Fibroblast of peridontal ligament (primary cell): ENCODE data around the gene NHERF2.
"Not testable (repeated sequence)": the region's sequence is repeated elsewhere in the genome, so short reads cannot be mapped to it uniquely, and the experiment has no call there.

Experiments used
- DNase-seq: peaks from one replicate; pipeline ENCODE4 v3.0.0-alpha.2; 2010; ENCODE audit errors: extremely low read depth

Gene NHERF2

DNA sequence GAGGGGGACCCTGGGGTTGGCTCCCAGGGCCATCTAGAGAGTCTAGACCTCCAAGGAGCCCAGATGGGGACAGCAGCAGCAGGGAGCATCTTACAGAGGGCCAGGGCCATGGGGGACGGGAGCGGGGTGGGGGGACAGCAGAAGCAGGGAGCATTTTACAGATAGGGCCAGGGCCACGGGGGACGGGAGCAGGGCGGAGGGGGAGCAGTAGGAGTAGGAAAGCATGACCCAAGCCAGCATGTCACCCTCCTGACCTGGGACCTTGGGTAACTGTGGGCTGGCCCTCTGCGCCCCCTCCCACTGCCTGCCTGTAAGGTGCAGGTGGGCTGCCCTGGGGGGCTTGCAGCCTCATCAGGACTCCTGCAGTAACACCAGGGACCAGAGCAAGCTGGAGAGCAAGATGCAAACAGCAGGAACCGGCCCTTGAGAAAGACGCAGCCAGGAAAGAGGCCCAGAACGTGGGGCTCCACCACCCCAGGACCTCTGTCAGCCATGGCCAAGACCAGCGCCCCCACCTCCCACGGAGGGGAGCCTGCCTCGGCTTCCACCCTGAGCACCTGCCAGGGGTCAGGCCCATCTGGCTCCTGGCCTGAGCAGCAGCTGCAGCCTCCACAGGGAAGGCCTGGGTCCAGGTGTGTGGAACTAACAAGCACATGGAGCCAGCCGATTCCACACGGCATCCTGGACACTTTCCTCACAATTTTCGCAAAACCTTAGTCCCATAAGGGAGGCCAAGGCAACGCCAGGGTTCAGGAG, 19.4 kb upstream of the NHERF2 start:
- no peak for DNase-seq

DNA sequence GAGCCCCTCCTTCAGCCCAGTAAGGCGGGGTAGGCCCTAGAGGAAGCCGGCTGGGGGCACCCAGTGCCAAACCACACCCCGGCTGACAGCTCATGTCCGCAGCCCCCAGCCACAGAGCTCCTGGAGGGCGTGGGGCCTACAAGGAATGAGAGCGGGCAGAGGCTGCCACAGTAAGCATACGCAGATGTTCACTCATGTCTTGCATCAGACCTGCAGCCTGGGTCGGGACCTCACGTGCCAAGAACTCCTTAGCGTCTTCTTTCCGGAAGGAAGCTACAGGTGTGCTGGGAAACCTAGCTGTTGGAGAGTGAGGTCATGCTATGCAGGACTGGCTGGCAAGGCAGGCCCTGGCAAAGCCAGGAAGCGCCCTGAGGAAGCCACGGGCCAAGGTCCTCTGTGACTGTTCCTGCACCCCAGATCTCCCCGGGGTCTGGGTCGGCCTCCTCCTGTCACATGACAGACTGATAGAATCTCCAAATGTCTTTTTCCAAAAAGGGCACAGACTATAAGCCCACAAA, 18.6 kb upstream of the NHERF2 start:
- DNase-seq: peak; percentile 78

DNA sequence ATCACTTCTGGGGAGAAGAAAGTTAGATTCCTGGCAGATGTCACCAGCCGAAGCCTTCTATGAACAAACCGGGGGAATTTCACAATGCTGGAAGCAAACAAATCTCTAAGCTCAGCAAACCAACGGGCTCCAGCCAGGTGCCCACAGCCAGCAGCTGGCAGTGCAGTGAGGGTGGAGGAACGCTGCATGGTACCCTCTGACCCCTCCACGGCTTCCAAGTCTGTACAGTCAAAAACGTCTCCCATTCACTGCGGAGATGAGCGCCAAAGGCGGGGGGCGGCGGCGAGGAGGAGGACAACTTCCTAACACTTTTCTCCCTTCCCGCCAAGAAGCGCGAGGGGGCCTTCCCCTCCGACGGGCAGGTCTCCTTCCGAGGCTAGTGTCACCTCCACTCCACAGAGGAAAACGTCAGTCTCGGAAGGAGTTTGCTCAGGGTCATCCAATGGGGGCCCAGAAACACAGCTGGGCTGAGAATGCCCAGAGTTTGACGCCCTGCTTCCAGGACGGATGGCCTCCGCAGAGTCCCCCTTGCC, 18.0 kb upstream of the NHERF2 start:
- DNase-seq: peak; percentile 60

DNA sequence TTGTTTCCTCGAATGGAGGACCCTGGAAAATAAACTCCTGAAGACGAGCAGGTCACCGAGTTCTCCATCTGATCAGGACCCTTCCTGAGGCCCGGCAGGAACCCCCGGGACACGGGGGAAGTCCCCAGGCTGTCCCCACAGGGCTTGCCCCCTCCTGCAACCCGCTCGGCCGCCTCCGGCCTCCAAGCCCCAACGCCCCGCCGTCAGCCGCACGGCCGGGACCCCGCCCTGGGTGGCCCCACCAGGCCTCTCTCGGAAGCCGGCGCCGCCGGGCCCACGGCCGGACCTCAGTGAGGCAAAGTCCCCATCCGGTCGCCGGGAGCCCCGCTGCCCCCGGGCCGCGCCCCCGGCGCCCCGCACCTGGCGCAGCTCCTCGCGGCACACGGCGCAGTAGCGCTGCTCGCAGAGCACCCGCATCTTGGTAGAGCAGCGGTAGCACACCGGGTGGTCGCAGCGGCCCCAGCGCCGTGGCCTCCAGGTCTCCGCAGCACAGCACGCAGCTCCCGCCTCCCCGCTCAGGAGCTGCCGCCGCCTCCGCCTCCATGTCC, 17.5 kb upstream of the NHERF2 start:
- DNase-seq: no peak

DNA sequence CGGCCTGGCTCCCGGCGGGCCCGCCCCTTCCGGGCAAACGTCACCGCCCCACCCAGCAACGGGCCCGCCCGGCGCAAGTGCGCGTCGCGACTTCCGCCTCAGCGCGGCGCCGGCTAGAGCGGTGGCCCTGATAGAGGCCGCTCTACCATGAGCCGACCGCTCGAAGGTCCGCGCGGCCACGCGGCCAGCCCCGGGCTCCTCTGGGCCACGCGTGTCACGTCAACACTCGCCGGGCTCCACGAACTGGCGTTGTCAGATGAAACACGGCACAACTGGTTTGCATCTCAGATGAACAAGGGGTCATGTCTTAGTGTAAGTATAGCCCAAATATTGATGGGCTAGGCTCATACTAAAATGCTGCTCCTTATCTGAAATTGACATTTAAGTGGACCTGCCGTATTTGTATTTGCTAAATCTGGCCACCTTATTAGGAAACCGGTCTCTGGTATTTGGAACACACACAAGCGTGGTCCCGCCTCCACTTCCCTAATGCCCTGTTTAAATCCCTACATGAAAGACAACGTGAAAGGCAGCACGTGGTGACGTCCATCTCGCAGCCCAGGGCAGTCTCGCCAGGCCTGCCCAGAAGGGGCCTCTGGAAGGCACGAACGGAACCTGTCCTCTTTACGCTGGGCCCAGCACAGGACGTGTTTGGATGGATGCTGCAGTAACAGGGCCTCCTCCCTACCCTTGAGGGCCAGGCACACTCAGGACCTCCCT, 16.8 kb upstream of the NHERF2 start, which contains the start of gene ZNF598:
ZNF598 (minus strand) TSS at position 31 of the 720 bp plus-strand sequence.
- peak; percentile 76 for DNase-seq

DNA sequence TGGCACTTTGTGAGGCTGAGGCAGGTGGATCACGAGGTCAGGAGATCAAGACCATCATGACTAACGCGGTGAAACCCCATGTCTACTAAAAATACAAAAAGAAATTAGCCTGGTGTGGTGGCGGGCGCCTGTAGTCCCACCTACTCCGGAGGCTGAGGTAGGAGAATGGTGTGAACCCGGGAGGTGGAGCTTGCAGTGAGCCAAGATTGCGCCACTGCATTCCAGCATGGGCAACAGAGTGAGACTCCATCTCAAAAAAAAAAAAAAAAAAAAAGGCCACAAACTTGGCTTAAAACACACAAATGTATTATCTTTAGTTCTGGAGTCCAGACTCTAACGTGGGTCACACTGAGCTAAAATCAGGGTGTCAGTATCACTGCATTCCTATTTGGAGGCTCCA, 15.0 kb upstream of the NHERF2 start:
- DNase-seq: not testable (repeated sequence)

DNA sequence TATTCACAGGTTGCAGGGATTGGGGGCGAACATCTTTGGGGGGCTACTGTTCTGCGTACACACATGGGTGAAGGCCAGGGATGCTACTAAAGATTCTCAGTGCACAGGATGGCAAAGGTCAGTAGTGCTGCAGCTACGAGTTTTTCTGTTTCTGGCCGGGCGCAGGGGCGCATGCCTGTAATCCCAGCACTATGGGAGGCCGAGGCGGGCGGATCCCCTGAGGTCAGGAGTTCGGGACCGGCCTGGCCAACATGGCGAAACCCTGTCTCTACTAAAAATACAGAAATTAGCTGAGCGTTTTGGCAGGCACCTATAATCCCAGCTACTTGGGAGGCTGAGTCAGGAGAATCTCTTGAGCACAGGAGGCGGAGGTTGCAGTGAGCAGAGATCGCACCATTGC, 13.2 kb upstream of the NHERF2 start:
- no peak for DNase-seq

DNA sequence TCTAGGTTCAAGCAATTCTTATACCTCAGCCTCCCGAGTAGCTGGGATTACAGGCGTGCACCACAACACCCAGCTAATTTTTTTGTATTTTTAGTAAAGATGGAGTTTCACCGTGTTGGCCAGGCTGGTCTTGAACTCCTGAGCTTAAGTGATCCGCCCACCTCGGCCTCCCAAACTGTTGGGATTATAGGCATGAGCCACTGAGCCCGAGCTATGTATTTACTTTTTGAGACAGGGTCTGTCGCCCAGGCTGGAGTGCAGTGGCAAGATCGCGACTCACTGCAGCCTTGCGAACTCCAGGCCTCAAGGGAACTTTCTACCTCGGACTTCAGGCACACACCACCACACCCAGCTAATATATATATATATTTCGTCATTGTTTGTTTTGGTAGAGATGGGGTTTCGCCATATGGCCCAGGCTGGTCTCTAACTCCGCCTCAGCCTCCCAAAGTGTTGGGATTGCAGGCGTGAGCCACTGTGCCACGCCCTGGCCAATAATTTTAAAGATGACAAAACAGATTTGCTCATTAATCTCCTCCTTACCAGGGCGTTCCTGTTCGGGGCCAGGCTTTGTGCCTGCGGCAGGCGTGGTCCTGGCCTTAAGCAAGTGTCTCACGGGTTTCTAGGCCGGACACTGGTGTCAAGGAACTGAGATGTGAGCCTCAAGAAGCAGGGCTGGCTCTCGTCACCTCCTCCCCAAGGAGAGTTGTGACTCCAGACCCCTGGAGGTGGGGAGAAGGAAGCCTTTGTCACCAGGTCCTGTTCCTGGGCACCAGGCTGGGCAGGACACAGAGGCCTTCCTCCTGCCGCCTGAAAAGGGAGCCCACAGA, 11.4 kb upstream of the NHERF2 start:
- peak; percentile 53 for DNase-seq

DNA sequence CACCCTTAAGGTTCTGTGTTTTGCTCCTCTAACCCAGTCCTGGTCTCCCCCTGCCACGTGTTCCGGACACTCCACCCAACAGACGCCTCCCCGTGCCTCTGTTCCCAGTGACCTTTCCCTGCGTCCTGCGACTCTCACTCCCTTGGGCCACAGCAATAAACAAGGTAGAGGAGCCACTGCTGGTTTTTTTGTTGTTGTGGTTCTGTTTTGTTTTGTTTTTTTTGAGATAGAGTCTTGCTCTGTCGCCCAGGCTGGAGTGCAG, 10.8 kb upstream of the NHERF2 start:
- no peak for DNase-seq

DNA sequence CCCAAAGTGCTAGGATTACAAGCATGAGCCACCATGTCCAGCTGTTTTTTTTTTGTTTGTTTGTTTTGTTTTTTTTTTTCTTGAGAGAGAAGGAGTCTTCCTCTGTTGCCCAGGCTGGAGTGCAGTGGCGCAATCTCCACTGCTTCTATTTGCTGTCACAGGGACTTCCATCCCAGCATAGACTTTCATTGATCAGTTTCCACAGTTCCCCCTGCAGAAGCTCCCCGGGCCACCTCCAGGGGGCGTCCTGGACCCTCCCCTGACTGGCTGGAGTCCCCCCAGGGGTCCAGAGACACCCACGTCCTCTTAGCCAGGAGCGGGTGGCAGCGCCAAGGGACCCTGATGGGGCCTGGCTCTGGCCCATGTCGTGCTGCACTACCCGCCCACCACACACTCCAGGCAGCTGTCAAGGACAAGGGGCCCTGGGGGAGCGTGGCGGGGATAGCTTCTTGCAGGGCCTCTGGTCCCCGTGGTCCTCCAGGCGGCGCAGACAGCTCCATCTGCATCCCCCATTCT, 10.2 kb upstream of the NHERF2 start:
- DNase-seq: no peak

DNA sequence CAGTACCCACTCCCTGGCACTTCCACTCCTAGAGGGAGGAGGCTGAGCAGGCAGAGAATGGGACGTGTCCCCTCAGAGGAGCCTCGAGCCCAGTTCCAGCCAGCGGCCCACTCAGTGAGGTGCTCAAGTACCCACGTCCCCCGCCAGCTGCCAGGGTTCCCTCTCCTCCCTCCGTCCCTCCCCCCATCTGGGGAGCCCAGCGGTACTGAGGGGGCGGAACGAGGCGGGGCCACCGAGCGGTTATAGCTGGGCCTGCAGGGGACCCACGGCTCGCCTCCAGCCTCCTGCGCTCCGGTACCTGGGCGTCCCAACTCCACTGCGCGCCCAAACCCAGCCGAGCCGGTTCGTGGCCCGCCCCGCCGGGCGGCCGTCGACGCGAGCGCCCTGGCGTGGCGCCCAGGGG, 7.2 kb upstream of the NHERF2 start, which contains the start of gene NPW:
NPW (plus strand) TSS at position 268 of the 403 bp plus-strand sequence.
- no peak for DNase-seq

DNA sequence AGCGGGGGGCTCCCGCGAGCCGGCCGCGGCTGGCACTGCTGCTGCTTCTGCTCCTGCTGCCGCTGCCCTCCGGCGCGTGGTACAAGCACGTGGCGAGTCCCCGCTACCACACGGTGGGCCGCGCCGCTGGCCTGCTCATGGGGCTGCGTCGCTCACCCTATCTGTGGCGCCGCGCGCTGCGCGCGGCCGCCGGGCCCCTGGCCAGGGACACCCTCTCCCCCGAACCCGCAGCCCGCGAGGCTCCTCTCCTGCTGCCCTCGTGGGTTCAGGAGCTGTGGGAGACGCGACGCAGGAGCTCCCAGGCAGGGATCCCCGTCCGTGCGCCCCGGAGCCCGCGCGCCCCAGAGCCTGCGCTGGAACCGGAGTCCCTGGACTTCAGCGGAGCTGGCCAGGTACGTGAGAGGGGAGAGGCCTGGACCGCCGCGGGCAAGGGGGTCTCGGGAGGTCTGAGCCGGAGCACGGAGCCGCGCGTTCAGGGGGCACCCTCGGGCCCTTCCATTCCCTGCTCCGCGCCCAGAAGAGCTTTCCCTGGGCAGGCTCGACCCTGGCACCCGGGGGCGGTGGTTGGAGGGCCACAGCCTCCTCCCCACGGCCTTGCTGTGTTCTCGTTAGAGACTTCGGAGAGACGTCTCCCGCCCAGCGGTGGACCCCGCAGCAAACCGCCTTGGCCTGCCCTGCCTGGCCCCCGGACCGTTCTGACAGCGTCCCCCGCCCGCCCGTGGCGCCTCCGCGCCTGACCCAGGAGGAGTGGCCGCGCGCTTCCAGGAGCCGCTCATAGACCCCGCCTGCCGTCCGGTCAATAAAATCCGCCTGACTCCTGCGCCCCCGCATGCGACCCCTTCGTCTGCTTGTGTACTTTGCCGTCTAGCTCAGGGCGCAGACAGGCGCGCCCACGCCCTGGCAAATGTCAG, 6.5 kb upstream of the NHERF2 start:
- DNase-seq: no peak

DNA sequence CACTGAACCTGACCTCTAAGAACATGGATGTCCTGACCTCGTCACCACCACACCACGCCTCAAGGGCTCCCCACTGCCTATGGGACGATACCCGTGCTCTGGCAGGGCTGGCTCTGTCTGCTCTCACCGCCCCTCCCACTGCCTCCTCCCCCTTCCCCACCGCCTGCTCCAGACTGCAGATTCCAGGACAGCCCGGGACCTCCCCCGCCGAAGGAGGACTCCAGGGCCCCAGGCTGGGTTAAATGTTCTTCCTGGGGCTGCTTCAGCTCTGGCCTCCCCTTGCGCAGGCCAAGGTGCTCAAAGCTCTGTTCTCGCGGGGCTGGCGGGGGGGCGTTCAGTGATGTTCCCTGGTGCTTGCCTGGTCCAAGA, 4.0 kb upstream of the NHERF2 start:
- no peak for DNase-seq

DNA sequence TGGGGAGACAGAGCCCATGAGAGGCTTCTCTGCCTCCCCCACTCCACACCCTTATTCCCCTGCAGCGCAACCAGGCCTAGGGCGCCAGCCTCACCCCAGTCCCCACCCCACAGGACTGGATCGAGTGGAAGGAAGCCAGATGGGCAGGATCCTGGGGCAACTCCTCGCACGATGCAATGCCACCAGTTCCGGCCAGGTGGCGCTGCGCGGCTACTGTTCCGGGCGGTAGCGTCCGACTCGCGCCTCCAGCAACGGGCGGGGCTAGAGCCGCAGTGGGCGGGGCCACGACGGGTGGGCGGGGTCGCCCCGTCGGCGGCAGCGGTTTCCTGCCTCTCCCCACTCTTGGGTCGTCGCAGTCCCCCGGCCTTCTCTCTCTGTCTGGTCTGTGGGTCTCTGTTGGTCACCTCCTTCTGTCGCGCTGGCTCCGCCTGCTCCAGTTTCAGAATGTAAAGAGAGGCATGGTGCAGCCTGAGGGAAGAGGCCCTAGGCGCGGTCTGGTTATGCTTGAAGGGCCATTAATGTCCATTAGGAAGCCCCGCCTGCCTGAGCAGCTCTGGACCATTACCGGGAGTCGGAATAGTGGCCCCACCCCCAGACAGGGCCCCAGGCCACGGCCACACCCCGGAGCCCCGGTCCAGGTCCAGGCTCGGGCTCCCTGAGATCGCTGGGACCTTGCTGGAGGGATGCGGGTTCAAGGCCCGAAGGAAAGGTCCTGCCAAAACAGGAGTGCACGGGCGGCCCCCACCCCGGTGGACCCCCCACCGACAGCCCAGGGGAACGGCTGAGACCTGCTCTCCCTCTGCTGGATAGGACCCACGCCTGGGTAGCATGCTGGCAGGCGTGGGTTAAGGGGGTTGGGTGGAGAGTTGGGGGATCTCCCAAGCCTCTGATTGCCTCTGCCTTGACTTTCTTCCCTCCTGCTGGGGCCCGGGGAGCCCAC, 3.3 kb upstream of the NHERF2 start:
- DNase-seq: peak; percentile 84

DNA sequence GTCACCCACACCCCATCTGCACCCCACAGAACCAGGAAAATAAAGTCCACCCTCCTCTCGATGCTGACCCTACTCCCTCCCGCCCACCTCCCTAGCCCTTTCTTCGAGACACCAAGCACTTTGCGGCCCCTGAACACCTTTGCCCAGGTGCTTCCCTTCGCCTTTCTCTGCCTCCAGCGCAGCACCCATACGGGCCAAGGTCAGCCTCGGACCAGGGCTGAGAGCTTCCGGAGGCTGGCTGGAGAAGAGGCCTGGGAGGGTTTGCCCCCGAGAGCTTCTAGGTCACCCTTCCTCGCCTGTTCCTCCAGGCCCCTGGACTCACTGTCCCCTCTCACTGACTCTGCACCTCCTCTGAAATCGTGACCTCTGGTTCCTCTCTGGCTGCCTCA, 2.7 kb upstream of the NHERF2 start:
- no peak for DNase-seq

DNA sequence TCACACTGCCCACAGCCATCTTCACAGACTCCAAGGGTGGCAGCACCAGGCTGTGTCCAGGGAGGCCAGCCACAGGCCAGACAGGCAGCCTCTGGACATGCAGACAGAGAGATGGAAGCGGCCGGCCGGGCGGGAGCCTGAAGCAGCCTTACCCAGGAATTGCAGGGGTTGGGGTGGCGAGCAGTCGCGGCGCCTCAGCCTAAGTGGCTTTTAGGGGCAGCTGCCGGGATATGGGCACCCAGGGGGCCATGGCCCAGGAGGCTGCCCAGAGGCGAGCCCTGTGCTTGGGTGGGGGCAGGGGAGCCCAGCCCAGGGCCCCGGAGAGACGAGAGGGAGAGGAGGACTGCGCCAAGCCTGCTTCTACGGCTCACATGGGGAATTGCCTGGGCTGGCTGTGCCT, 1.5 kb upstream of the NHERF2 start:
- DNase-seq: no peak

DNA sequence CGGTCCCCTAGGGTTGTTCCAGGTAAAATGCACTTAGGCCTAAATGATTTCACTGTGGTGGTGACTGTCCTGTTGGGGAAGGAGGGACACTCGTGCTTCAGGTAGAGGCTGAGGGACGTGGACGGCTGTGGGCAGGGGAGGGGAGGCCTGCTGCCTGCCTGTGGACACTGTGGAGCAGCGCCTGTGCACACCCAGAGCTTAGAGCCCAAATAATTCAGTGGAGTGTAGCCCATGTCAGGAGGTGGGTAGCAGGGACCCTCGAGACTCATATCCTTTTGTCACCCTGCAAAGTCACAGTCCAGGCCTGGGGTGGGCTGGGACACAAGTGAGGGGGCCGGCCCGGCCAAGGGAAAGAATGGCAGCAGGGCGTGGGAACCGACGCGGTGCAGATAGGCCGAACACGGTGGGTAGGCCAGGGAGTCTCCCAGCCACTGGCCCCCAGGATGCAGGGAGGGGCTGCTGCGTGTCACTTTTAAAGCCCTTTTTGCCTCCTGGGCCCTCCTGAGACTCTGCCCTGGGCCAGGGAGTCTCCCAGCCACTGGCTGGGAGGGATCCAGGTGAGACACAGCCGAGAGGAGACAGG, 733 bp upstream of the NHERF2 start:
- DNase-seq: no peak

DNA sequence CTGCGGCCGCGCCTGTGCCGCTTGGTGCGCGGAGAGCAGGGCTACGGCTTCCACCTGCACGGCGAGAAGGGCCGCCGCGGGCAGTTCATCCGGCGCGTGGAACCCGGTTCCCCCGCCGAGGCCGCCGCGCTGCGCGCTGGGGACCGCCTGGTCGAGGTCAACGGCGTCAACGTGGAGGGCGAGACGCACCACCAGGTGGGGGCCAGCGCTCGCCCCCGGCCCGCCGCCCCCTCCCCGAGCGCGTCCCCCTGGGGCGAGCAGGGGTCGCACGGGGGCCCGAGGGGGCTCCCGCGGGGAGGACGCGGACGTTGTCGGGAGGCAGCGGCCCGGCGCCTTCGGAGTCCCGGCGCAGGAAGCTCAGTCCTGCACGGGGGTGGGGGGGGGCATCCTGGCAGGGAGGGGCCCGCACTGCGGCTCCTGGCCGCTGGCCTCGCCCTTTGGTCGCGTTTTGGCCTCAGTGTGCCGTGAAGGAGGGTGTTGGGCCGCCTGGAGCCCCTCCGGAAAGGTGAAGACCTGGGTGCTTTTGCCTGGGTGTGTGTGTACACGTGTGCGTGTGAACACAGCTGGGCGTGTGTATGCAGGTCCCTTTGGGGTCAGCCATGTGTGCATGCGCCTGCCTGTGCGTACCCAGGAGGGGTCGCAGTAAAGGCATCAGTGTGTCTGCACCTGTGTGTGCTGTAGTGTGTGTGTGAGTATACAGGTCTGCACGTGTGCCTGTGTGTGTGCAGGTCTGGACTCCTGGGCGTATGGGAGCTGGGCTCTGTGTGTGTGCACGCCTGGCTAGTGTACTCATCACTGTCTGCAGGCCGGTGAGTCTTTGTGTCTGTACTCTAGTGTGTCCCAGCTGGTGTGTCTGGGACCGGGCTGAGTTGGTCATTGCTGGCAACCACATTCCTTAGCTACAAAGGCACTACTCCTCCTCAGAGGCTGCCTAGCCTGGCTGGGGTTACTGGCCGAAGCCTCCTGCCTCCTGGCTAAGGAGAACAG, 615 bp downstream of the NHERF2 start:
- DNase-seq: no peak
